ENCODE measurements around the gene SLC45A1. TPM values are rescaled to one million over a fixed set of nuclear protein-coding genes. Genes with fewer than 3 reads are reported as not detected.
A peak's percentile ranks its signal among the peaks of the same experiment; 100 is the strongest.

SLC45A1 gene
- total RNA-seq, 2 experiments from 2014 or later = 0.88 to 0.98 TPM

DNA sequence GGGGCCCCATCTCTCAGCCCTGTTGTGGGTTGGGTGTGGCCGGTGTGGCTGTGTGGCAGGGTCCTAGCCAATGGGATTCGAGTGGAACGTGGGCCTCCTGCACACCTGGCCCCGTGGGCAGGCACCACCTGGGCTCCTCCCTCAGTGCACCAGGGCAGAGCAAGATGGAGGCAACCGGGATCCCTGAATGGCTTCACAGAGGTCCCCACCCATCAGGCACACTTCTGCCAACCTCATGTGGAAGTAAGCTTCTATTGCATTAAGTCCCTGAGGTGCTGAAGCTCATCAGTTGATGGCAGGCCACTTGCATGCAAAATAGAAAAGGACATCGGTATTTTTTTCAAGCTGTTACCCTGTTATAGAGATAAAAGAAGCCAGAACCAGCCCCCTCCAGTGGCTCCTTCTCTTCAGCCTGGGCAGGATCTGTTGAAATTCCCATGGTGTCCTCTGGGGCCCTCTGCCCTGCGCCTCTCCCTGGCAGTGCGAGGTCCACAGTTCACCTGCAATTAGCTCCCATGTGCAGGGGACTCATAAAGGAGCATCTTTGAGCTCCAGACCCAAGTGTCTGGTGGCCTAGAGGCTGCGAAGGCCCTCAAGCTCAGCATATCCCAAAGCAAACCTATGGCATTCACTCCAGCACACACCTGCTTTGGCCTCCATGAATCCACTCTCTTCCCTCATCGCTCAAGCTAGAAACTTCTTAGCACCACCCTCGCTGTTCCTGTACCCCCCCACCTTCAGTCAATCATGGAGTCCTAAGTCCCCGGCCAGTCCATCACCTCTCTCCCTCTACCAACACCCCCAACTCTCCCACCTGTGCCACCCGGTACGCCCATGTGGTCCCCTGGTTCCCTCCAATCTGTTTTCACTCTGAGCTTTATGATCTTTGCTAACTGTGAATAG, 2.1 kb upstream of the SLC45A1 start:
- peaks cover 29% of the 10 kb centered on the region for H3K4me1 ChIP-seq (ENCODE audit: insufficient read depth, low read length)
- no peak for DNase-seq
- TF ChIP-seq, protein P1, sequence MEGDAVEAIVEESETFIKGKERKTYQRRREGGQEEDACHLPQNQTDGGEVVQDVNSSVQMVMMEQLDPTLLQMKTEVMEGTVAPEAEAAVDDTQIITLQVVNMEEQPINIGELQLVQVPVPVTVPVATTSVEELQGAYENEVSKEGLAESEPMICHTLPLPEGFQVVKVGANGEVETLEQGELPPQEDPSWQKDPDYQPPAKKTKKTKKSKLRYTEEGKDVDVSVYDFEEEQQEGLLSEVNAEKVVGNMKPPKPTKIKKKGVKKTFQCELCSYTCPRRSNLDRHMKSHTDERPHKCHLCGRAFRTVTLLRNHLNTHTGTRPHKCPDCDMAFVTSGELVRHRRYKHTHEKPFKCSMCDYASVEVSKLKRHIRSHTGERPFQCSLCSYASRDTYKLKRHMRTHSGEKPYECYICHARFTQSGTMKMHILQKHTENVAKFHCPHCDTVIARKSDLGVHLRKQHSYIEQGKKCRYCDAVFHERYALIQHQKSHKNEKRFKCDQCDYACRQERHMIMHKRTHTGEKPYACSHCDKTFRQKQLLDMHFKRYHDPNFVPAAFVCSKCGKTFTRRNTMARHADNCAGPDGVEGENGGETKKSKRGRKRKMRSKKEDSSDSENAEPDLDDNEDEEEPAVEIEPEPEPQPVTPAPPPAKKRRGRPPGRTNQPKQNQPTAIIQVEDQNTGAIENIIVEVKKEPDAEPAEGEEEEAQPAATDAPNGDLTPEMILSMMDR (IDR thresholded peaks at IDR 0.05) = no peak
- intact Hi-C loops (cut with DNase I, micrococcal nuclease) = loop anchor here in 1 of 2 experiments (2.0 kb wide), 1 partner anchor 33 kb away; no protein-coding TSS in a partner anchor
- Mint-ChIP-seq H3K27ac (no peak overlapping the region), H3K27me3 (peaks cover 34% of the 10 kb centered on the region), H3K36me3 (ENCODE audit: low read depth) (no peaks in the 10 kb centered on the region), H3K4me1 (ENCODE audit: low read depth) (peaks cover 21% of the 10 kb centered on the region), H3K4me3 (peak overlapping the region; percentile 25), H3K9me3 (no peaks in the 10 kb centered on the region)
- no peak for ATAC-seq (ENCODE audit: poor library complexity)
- H3K4me3 ChIP-seq (ENCODE audit: low read length) = no peak overlapping the region
- H3K27ac ChIP-seq (ENCODE audit: low read depth in 1 of 2, low read length in 2 of 2) = no peak overlapping the region
- H3K36me3 ChIP-seq (ENCODE audit: insufficient read depth, low read length) = no peaks in the 10 kb centered on the region
- H3K9me3 ChIP-seq (ENCODE audit: control insufficient read depth in 1 of 2, insufficient read depth in 1 of 2, low read length in 2 of 2) = no peaks in the 10 kb centered on the region
- POLR2A ChIA-PET = interaction anchor here (1.1 kb wide), 1 partner anchor 301 kb away, joined by 4 read pairs; no protein-coding TSS in a partner anchor
- CTCF ChIA-PET = interaction anchor here (0.5 to 2.4 kb wide), 5 partner anchors 33 to 338 kb away, joined by 3 to 14 read pairs (median 4); no protein-coding TSS in a partner anchor
- H3K27me3 ChIP-seq (ENCODE audit: control insufficient read depth in 1 of 2, insufficient read depth in 2 of 2, low read length in 2 of 2) = peaks cover 17 to 21% of the 10 kb centered on the region in 2 experiments

GRCh38 chr1:8318436-8318835, 522 bp downstream of the SLC45A1 start:
- Histone ChIP-seq H3K27ac (ENCODE audit: low read depth in 1 of 2, low read length in 2 of 2) (no peak overlapping the region), H3K9me3 (ENCODE audit: control insufficient read depth in 1 of 2, insufficient read depth in 1 of 2, low read length in 2 of 2) (no peaks in the 10 kb centered on the region), H3K27me3 (ENCODE audit: control insufficient read depth in 1 of 2, insufficient read depth in 2 of 2, low read length in 2 of 2) (peaks cover 17 to 21% of the 10 kb centered on the region in 2 experiments), H3K36me3 (ENCODE audit: insufficient read depth, low read length) (no peaks in the 10 kb centered on the region), H3K4me1 (ENCODE audit: insufficient read depth, low read length) (peaks cover 29% of the 10 kb centered on the region), H3K4me3 (ENCODE audit: low read length) (peak overlapping the region; percentile 67)
- TF ChIP-seq, protein P1 (IDR thresholded peaks at IDR 0.05) = no peak
- Mint-ChIP-seq H3K27me3 (peaks cover 23% of the 10 kb centered on the region), H3K4me1 (ENCODE audit: low read depth) (peaks cover 17% of the 10 kb centered on the region), H3K36me3 (ENCODE audit: low read depth) (no peaks in the 10 kb centered on the region), H3K27ac (peak overlapping the region; percentile 49), H3K9me3 (no peaks in the 10 kb centered on the region), H3K4me3 (peak overlapping the region; percentile 84)
- POLR2A ChIA-PET = interaction anchor here (0.7 to 1.6 kb wide), 3 partner anchors 294 to 369 kb away, joined by 3 to 4 read pairs (median 3); no protein-coding TSS in a partner anchor
- ATAC-seq (ENCODE audit: poor library complexity) (peak; percentile 11), DNase-seq (peak in 2 of 14 experiments; percentile 10 to 33)
- CTCF ChIA-PET = interaction anchor here (1.1 to 1.7 kb wide), 2 partner anchors 286 to 303 kb away, joined by 3 to 6 read pairs; no protein-coding TSS in a partner anchor
- intact Hi-C loops (cut with DNase I, micrococcal nuclease) = loop anchor here in 1 of 2 experiments (1.0 kb wide), 1 partner anchor 292 kb away; the partner anchor contains the start of gene ERRFI1

- H3K4me3 Mint-ChIP-seq = no peak overlapping the region
- H3K4me1 ChIP-seq (ENCODE audit: insufficient read depth, low read length) = peaks cover 14% of the 10 kb centered on the region
- no peaks in the 10 kb centered on the region for H3K9me3 ChIP-seq (ENCODE audit: control insufficient read depth in 1 of 2, insufficient read depth in 1 of 2, low read length in 2 of 2)
- ATAC-seq (ENCODE audit: poor library complexity) (no peak), DNase-seq (no peak)
- peaks cover 6% of the 10 kb centered on the region for H3K4me1 Mint-ChIP-seq (ENCODE audit: low read depth)
- no peaks in the 10 kb centered on the region for H3K36me3 Mint-ChIP-seq (ENCODE audit: low read depth)
- H3K36me3 ChIP-seq (ENCODE audit: insufficient read depth, low read length) = no peaks in the 10 kb centered on the region
- H3K27me3 ChIP-seq (ENCODE audit: control insufficient read depth in 1 of 2, insufficient read depth in 2 of 2, low read length in 2 of 2) = peaks cover 0 to under 1% of the 10 kb centered on the region in 2 experiments
- CTCF ChIA-PET = no interaction called here
- H3K4me3 ChIP-seq (ENCODE audit: low read length) = no peak overlapping the region
- intact Hi-C loops (cut with DNase I, micrococcal nuclease) = no loop called here
- TF ChIP-seq, protein P1 (IDR thresholded peaks at IDR 0.05) = no peak
- H3K27ac Mint-ChIP-seq = no peak overlapping the region
- no peaks in the 10 kb centered on the region for H3K9me3 Mint-ChIP-seq
- no peaks in the 10 kb centered on the region for H3K27me3 Mint-ChIP-seq
- H3K27ac ChIP-seq (ENCODE audit: low read depth in 1 of 2, low read length in 2 of 2) = no peak overlapping the region
- POLR2A ChIA-PET = no interaction called here
Observed at GRCh38 chr1:8321612-8322011, 3.7 kb downstream of the SLC45A1 start.
